HFF-Myc (cell line): ENCODE results near the gene SLC10A1.

ENCODE experiments used
- DNase-seq: peaks from one replicate; pipeline ENCODE4 v3.0.0-alpha.2; 2011; ENCODE audit warnings: low read depth; ENCODE audit errors: extremely low read depth
- H3K4me3 ChIP-seq: replicated peaks from 2 replicates; pipeline ENCODE4 v1.5.1; 2011; ENCODE audit warnings: low read depth, mild to moderate bottlenecking, control low read depth, low read length
- TF ChIP-seq, protein P1 (sequence below): IDR thresholded peaks from 2 replicates; pipeline ENCODE4 v1.5.1; 2012; ENCODE audit warnings: mild to moderate bottlenecking, low read depth, low read length, control low read depth; ENCODE audit errors: missing control alignments

The SLC10A1 gene

GRCh38 chr14:69786603-69787002 is 10.4 kb downstream of the SLC10A1 start:
- no peak for DNase-seq
- no peak overlapping the region for H3K4me3 ChIP-seq
- TF ChIP-seq, protein P1, sequence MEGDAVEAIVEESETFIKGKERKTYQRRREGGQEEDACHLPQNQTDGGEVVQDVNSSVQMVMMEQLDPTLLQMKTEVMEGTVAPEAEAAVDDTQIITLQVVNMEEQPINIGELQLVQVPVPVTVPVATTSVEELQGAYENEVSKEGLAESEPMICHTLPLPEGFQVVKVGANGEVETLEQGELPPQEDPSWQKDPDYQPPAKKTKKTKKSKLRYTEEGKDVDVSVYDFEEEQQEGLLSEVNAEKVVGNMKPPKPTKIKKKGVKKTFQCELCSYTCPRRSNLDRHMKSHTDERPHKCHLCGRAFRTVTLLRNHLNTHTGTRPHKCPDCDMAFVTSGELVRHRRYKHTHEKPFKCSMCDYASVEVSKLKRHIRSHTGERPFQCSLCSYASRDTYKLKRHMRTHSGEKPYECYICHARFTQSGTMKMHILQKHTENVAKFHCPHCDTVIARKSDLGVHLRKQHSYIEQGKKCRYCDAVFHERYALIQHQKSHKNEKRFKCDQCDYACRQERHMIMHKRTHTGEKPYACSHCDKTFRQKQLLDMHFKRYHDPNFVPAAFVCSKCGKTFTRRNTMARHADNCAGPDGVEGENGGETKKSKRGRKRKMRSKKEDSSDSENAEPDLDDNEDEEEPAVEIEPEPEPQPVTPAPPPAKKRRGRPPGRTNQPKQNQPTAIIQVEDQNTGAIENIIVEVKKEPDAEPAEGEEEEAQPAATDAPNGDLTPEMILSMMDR, result no peak

- no peak overlapping the region for H3K4me3 ChIP-seq
- TF ChIP-seq, protein P1, result no peak
- no peak for DNase-seq
Measured at GRCh38 chr14:69784942-69785341, 12.1 kb downstream of the SLC10A1 start.

GRCh38 chr14:69780952-69781351 is 16.1 kb downstream of the SLC10A1 start:
- TF ChIP-seq, protein P1, result no peak
- no peak overlapping the region for H3K4me3 ChIP-seq
- no peak for DNase-seq

GRCh38 chr14:69780092-69780491 is 16.9 kb downstream of the SLC10A1 start:
- no peak for DNase-seq
- TF ChIP-seq, protein P1, result no peak
- no peak overlapping the region for H3K4me3 ChIP-seq

DNA sequence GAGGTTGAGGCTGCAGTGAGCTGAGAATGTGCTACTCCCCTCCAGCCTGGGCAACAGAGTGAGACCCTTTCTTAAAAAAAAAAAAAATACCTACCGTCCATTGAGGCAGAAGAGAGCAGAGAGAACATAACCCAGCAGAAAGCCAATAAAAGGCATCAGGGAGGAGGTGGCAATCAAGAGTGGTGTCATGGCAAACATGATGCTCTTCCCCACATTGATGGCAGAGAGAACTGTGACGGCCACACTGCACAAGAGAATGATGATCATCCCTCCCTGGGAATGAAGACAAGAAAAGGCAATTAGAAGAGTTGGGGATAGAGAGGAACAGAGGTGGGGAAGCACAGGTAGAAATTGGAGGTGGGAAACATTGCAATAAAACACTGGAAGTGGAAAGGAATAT is 18.0 kb downstream of the SLC10A1 start:
- no peak overlapping the region for H3K4me3 ChIP-seq
- TF ChIP-seq, protein P1, result no peak
- DNase-seq, result no peak

DNA sequence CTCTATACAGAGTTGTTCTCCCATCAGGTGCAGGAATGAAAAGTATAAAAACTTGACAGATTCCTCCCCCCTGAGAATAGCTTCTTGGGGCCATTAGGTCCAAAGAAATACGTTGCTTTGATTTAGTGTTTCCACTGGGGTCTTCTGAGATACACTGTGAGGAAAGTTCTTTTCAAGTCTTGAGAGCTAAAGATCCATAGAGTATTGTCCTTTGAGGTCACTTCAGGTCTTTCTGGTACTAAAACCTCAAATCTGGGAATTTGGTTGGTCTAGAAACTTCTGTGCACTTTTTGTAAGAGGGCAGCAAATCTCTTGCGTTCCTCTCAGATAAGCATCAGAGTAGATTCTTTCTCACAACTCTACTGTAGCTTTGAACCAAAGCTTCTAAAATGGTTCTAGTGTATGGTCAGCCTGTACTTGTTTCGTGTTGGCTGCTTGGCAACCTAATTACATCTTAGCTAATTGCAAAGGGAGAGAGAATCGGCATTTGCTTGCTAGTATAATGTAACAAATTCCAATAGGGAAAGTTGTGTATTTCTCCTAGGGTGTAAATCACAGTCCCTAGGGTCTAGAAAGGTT is 20.1 kb downstream of the SLC10A1 start:
- TF ChIP-seq, protein P1, result no peak
- DNase-seq, result no peak
- H3K4me3 ChIP-seq, result no peak overlapping the region

DNA sequence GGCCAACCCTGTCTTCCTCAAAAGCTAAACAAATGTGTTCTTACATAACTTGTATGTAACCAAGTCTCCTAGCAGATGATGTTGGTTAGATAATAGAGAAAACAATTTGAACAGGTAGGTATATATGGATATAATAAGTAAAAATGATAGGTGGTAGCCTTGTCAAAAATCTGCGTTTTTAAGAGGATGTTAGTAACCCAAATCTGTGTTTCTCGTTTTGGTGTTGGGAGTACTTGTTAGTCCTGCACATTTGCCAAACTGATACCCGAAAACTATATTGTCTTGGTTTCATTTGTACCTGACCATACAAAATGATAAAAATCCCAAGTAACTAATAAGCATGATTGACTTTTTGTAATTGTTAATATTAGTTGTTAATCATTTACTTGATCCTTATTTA is 22.0 kb downstream of the SLC10A1 start:
- TF ChIP-seq, protein P1, result no peak
- no peak overlapping the region for H3K4me3 ChIP-seq
- DNase-seq, result no peak
